Esophagus squamous epithelium (tissue), 4 donors: ENCODE measurements around the gene PDP2.
A peak's percentile ranks its signal among the peaks of the same experiment; 100 is the strongest.

ENCODE experiments used
- CTCF ChIP-seq, 6 experiments: fragments of 450-650 bp in 4 of 6; fragments of 200-600 bp in 2 of 6; sonication (generic) in 2 of 6; IDR thresholded peaks; one replicate each; pipeline ENCODE4 v1.5.1; 2016 to 2019; ENCODE audit warnings: antibody characterized with exemption in 6 of 6, mild to moderate bottlenecking in 4 of 6, moderate library complexity in 4 of 6
- POLR2A ChIP-seq, 4 donors: fragments of 450-650 bp; IDR thresholded peaks; one replicate each; pipeline ENCODE4 v1.6.1; 2017; ENCODE audit warnings: antibody characterized with exemption in 4 of 4, mild to moderate bottlenecking in 4 of 4, moderate library complexity in 3 of 4

DNA sequence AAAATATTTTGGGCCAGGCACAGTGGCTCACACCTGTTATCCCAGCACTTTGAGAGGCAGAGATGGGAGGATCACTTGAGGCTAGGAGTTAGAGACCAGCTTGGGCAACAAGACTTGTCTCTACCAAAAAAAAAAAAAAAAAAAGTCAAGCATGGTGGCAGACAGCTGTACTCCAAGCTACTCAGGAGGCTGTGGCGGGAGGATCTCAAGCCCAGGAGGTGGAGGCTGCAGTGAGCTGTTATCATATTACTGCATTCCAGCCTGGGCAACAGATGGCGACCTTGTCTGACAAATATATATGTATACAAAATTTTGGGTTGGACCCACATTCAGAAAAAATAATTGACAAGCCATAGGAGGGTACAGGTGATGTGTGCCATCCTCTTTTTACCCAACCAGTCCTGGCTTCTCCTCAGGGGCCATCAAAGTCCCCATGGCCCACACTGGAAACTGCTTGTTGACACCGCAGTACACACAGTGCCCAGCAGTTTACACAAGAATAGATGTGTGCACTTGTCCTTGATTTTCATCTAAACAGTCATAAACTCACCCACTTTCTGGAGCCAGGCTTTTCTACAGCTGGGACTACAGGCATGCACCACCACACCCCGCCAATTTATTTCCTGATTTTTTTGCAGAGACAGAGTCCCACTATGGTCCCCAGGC lies 56.7 kb downstream of the PDP2 start:
- TF ChIP-seq CTCF (IDR thresholded peaks at IDR 0.05) (peak in 2 of 6 experiments; percentile 8 to 19), POLR2A (IDR thresholded peaks at IDR 0.05) (no peak)
